ENCODE data around the gene CLUH. TPM values are rescaled to one million over a fixed set of nuclear protein-coding genes. Genes with fewer than 3 reads are reported as not detected.

CLUH gene
- total and polyA plus RNA-seq, 9 donors = 11.5 to 57.9 (median 42.6) TPM

GRCh38 chr17:2687074-2687418 is 24.5 kb downstream of the CLUH start:
- DNase-seq = no peak
- Histone ChIP-seq H3K4me1 (ENCODE audit: insufficient read depth) (no peaks in the 10 kb centered on the region), H3K9me3 (no peaks in the 10 kb centered on the region), H3K4me3 (no peak overlapping the region), H3K36me3 (no peaks in the 10 kb centered on the region), H3K27me3 (no peaks in the 10 kb centered on the region), H3K27ac (no peak overlapping the region)
- intact Hi-C loops (cut with DNase I) = loop anchor here in 1 of 4 donors (10.0 kb wide), 1 partner anchor 302 kb away; no protein-coding TSS in a partner anchor
- TF ChIP-seq EP300 (IDR thresholded peaks at IDR 0.05) (no peak), CTCF (IDR thresholded peaks at IDR 0.05) (no peak), POLR2A (IDR thresholded peaks at IDR 0.05) (no peak)
- WGBS, 3 donors = 74 to 77% (median 74%) methylated on average over 6 of the region's 6 CpGs

- Histone ChIP-seq H3K9me3 (no peaks in the 10 kb centered on the region), H3K4me3 (no peak overlapping the region), H3K36me3 (no peaks in the 10 kb centered on the region), H3K27me3 (no peaks in the 10 kb centered on the region), H3K27ac (no peak overlapping the region), H3K4me1 (ENCODE audit: insufficient read depth) (no peaks in the 10 kb centered on the region)
- intact Hi-C loops (cut with DNase I) = loop anchor here in 1 of 4 donors (10.0 kb wide), 1 partner anchor 301 kb away; no protein-coding TSS in a partner anchor
- DNase-seq = no peak
- TF ChIP-seq EP300 (IDR thresholded peaks at IDR 0.05) (no peak), CTCF (IDR thresholded peaks at IDR 0.05) (no peak), POLR2A (IDR thresholded peaks at IDR 0.05) (no peak)
- WGBS, 3 donors = 82 to 87% (median 86%) methylated on average over 15 of the region's 15 CpGs
These were observed 25.9 kb downstream of the CLUH start for GRCh38 chr17:2685696-2686095.

DNA sequence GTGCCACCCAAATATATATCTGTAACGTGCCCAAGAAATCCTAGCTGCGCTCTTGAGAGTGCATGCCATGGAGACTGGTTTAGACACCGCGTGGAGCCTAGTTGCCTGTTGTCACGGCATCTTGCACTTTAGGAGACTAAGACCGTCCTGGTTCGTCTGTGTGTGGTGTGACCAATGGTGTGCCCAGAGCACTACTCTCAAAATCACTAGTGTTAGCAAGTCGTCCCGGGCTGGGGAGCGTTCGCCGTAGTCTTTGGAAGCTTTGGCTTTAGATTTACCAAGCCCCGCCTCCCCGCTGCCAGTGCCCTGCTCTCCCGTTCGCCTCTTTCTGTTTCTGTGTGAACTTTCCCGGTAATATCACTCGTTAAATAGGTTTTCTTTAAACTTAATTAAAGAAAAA is 27.0 kb downstream of the CLUH start:
- Histone ChIP-seq H3K4me1 (ENCODE audit: insufficient read depth) (no peaks in the 10 kb centered on the region), H3K27me3 (no peaks in the 10 kb centered on the region), H3K36me3 (no peaks in the 10 kb centered on the region), H3K4me3 (no peak overlapping the region), H3K27ac (no peak overlapping the region), H3K9me3 (no peaks in the 10 kb centered on the region)
- no peak for TF ChIP-seq EP300 (IDR thresholded peaks at IDR 0.05)
- no peak for TF ChIP-seq CTCF (IDR thresholded peaks at IDR 0.05)
- no peak for TF ChIP-seq POLR2A (IDR thresholded peaks at IDR 0.05)
- WGBS, 3 donors = 86 to 90% (median 87%) methylated on average over 18 of the region's 18 CpGs
- intact Hi-C loops (cut with DNase I) = loop anchor here in 1 of 4 donors (10.0 kb wide), 1 partner anchor 300 kb away; no protein-coding TSS in a partner anchor
- DNase-seq = no peak

- TF ChIP-seq POLR2A (IDR thresholded peaks at IDR 0.05) (no peak), CTCF (IDR thresholded peaks at IDR 0.05) (no peak), EP300 (IDR thresholded peaks at IDR 0.05) (no peak)
- no peak for DNase-seq
- H3K4me1 ChIP-seq (ENCODE audit: insufficient read depth) = no peaks in the 10 kb centered on the region
- H3K4me3 ChIP-seq = no peak overlapping the region
- no peaks in the 10 kb centered on the region for H3K27me3 ChIP-seq
- no peaks in the 10 kb centered on the region for H3K9me3 ChIP-seq
- intact Hi-C loops (cut with DNase I) = loop anchor here in 1 of 4 donors (10.0 kb wide), 1 partner anchor 299 kb away; no protein-coding TSS in a partner anchor
- 43 to 66% (median 52%) methylated on average over 8 of the region's 8 CpGs for WGBS, 3 donors
- no peaks in the 10 kb centered on the region for H3K36me3 ChIP-seq
- H3K27ac ChIP-seq = no peak overlapping the region
These were observed 27.7 kb downstream of the CLUH start for GRCh38 chr17:2683912-2684311.

Measured in ovary (tissue), 9 donors.